Esophagus muscularis mucosa (tissue), 4 donors: Measurements from ENCODE around the gene PIGZ. TPM values are rescaled to one million over a fixed set of nuclear protein-coding genes. Genes with fewer than 3 reads are reported as not detected.

Source experiments
- DNase-seq: peaks from one replicate; pipeline ENCODE4 v3.0.0-alpha.2; 2017; ENCODE audit errors: extremely low spot score
- H3K27ac ChIP-seq, 4 donors: fragments of 200-600 bp; sonication (generic); replicated peaks in 1 of 4; 1 replicate in 3 of 4; 2 replicates in 1 of 4; pipeline ENCODE4 v1.5.1; 2016 to 2019; ENCODE audit warnings: mild to moderate bottlenecking in 1 of 4
- H3K27me3 ChIP-seq, 4 donors: fragments of 200-600 bp; sonication (generic); one replicate each; pipeline versions ENCODE4 v1.5.1 to v1.6.0; 2016 to 2019
- H3K36me3 ChIP-seq, 4 donors: fragments of 200-600 bp; sonication (generic); one replicate each; pipeline ENCODE4 v1.5.1; 2016 to 2019
- H3K4me1 ChIP-seq, 4 donors: fragments of 200-600 bp; sonication (generic); one replicate each; pipeline ENCODE4 v1.5.1; 2016 to 2019
- H3K4me3 ChIP-seq, 4 donors: fragments of 200-600 bp; sonication (generic); 1 replicate in 2 of 4; 2 replicates in 2 of 4; pipeline ENCODE4 v1.5.1; 2016 to 2019; ENCODE audit warnings: mild to moderate bottlenecking in 4 of 4, moderate library complexity in 1 of 4
- H3K9me3 ChIP-seq, 4 donors: fragments of 200-600 bp; sonication (generic); 1 replicate in 3 of 4; 2 replicates in 1 of 4; pipeline ENCODE4 v1.5.1; 2016 to 2019
- CTCF ChIP-seq, 3 experiments: fragments of 200-600 bp in 2 of 3; fragments of 450-650 bp in 1 of 3; sonication (generic) in 2 of 3; IDR thresholded peaks; one replicate each; pipeline ENCODE4 v1.5.1; 2017 to 2019; ENCODE audit warnings: antibody characterized with exemption in 3 of 3, mild to moderate bottlenecking in 2 of 3, moderate library complexity in 1 of 3
- EP300 ChIP-seq: sonication (generic); formaldehyde crosslinking; IDR thresholded peaks from one replicate; pipeline ENCODE4 v1.6.1; 2017; ENCODE audit warnings: antibody characterized with exemption
- POLR2A ChIP-seq: fragments of 450-650 bp; IDR thresholded peaks from one replicate; pipeline ENCODE4 v1.6.1; 2017; ENCODE audit warnings: antibody characterized with exemption, moderate library complexity, mild to moderate bottlenecking, low read depth
- POLR2AphosphoS5 ChIP-seq, 2 donors: sonication (generic); formaldehyde crosslinking; IDR thresholded peaks; one replicate each; pipeline ENCODE4 v1.6.1; 2017; ENCODE audit warnings: antibody characterized with exemption in 2 of 2
- WGBS: methylation state at CpG from one replicate; pipeline ENCODE4 v1.1.5; 2018; 5-methylcytosine and 5-hydroxymethylcytosine counted together
- intact Hi-C: fragments of 100-400 bp; cut with DNase I; formaldehyde crosslinking; loops from one replicate; pipeline ENCODE4 v1.15.1; 2023
- total RNA-seq, 4 donors: library from RNA; depleted of rRNA; stranded (reverse); fragments of >200 nt; gene quantifications; one replicate each; pipeline versions ENCODE4 v1.1.0 to v1.2.1, GENCODE V29; 2016

PIGZ gene
- total RNA-seq, 4 donors from 2014 or later = 12.9 to 18.2 (median 15.4) TPM

DNA sequence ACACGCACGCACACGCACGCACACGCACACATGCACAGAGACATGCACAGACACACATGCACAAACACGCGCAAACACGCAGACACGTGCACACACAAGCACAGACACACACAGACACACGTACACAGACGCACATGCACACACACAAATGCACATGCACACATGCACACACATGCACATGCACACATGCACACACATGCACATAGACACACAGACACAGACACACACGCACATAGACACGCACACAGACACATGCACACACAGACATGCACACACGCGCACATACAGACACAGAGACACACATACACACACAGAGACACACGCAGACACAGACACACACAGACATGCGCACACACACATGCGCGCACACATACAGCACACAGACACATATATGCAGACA lies 26.4 kb upstream of the PIGZ start:
- H3K9me3 ChIP-seq = no peaks in the 10 kb centered on the region
- no peaks in the 10 kb centered on the region for H3K36me3 ChIP-seq
- no peaks in the 10 kb centered on the region for H3K27me3 ChIP-seq
- no peak overlapping the region for H3K4me3 ChIP-seq
- H3K27ac ChIP-seq = no peak overlapping the region
- no peaks in the 10 kb centered on the region for H3K4me1 ChIP-seq
- DNase-seq = no peak
- 86% methylated on average over 19 of the region's 19 CpGs for WGBS
- intact Hi-C loops = no loop called here
- no peak for TF ChIP-seq POLR2A
- no peak for TF ChIP-seq EP300
- TF ChIP-seq POLR2AphosphoS5 (IDR thresholded peaks at IDR 0.05) = no peak

GRCh38 chr3:196994056-196994455 lies 25.4 kb upstream of the PIGZ start:
- intact Hi-C loops = no loop called here
- no peak overlapping the region for H3K4me3 ChIP-seq
- H3K36me3 ChIP-seq = no peaks in the 10 kb centered on the region
- H3K27me3 ChIP-seq = peaks cover 0 to 1% (median 0%) of the 10 kb centered on the region in 4 donors
- WGBS = 77% methylated on average over 14 of the region's 16 CpGs
- H3K27ac ChIP-seq = no peak overlapping the region
- H3K4me1 ChIP-seq = no peaks in the 10 kb centered on the region
- H3K9me3 ChIP-seq = no peaks in the 10 kb centered on the region
- no peak for DNase-seq
- TF ChIP-seq EP300 = no peak
- no peak for TF ChIP-seq CTCF (IDR thresholded peaks at IDR 0.05)
- no peak for TF ChIP-seq POLR2A
- no peak for TF ChIP-seq POLR2AphosphoS5 (IDR thresholded peaks at IDR 0.05)

DNA sequence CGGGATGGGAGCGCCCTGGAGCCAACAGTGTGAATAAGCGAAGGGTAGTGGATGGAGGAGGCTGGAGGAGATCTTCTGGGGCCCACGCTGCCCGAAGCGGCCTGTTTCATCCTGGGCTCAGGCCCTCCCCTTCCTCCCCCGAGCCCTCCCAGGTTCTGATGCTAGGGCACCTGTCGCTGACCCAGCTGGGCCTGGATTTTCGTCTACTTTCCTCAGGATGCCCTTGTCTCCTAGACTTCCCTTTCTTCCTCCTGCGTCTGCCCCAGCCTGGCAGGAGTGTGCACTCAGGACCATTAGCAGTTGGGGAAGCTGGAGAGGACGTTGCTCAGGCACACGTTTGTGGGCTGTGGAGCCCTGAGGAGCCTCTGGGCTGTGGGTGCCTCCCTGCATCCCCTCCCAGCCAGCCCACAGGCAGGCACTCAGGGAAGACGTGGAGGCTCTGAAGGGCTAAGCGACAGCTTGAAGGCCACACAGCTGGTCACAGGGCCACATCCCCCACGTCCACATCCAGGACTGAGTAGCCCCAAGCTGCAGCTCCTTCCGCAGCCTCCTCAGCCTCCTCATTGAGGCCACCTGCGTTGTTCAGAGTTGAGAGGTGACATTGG lies 23.9 kb upstream of the PIGZ start:
- Histone ChIP-seq H3K36me3 (no peaks in the 10 kb centered on the region), H3K27me3 (peaks cover 0 to 12% (median 0%) of the 10 kb centered on the region in 4 donors), H3K4me3 (no peak overlapping the region), H3K27ac (no peak overlapping the region), H3K4me1 (peaks cover 0 to 3% (median 0%) of the 10 kb centered on the region in 4 donors), H3K9me3 (no peaks in the 10 kb centered on the region)
- TF ChIP-seq POLR2AphosphoS5 (IDR thresholded peaks at IDR 0.05) = no peak
- no peak for TF ChIP-seq POLR2A
- no peak for TF ChIP-seq EP300
- 93% methylated on average over 17 of the region's 17 CpGs for WGBS
- intact Hi-C loops = no loop called here
- DNase-seq = no peak

DNA sequence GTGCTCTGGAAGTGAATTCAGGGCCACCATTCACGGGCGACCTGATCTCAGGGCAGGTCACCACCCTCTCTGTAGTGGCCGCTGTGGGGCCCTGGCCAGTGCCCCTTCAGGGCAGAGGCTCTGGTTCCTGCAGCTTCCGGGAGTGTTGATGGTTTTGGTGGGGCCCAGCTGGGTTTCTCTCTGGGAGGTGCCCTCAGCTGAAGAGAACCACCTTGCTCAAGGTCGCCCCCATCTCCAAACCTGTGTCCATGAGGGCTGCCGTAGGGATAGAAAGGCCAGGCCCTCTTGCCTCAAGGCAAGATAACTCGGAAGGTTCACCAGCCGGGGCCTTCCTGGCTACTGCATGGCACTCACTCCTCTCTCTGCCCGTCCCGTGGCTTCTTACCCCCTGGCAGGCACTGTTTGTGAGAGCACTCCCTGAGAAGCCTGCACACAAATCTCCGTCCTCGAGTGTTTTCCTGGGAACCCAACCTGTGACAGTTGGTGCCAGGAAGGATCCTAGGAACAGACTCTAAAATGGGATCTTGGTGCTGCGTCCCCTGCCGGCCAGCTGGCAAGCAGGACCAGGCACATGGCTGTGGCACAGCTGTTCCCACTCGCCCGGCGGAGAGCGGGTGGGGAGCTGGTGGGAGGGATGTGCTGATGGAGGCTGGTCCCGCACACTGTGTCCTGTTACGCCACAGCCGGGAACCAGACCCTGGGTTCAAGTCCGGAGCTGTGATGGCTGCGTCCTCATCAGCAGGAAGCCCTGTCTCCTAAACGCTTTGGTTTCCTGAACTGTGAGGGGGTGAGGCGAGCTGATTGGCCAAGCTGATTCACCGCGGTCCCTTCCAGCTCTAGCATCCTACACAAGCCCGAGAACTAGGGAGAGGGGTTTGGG lies 23.2 kb upstream of the PIGZ start:
- H3K9me3 ChIP-seq = no peaks in the 10 kb centered on the region
- H3K36me3 ChIP-seq = no peaks in the 10 kb centered on the region
- no peak for TF ChIP-seq POLR2AphosphoS5 (IDR thresholded peaks at IDR 0.05)
- no peak for TF ChIP-seq EP300
- TF ChIP-seq CTCF (IDR thresholded peaks at IDR 0.05) = no peak
- TF ChIP-seq POLR2A = no peak
- WGBS = 86% methylated on average over 21 of the region's 28 CpGs
- H3K4me1 ChIP-seq = peaks cover 0 to 3% (median 0%) of the 10 kb centered on the region in 4 donors
- no peak overlapping the region for H3K27ac ChIP-seq
- DNase-seq = no peak
- intact Hi-C loops = no loop called here
- H3K4me3 ChIP-seq = no peak overlapping the region
- peaks cover 0 to 15% (median 0%) of the 10 kb centered on the region in 4 donors for H3K27me3 ChIP-seq

- Histone ChIP-seq H3K27me3 (peaks cover 0 to 20% (median 0%) of the 10 kb centered on the region in 4 donors), H3K9me3 (no peaks in the 10 kb centered on the region), H3K36me3 (no peaks in the 10 kb centered on the region), H3K4me3 (no peak overlapping the region), H3K4me1 (peaks cover 0 to 3% (median 0%) of the 10 kb centered on the region in 4 donors), H3K27ac (no peak overlapping the region)
- no peak for DNase-seq
- TF ChIP-seq EP300 (no peak), POLR2A (no peak), CTCF (IDR thresholded peaks at IDR 0.05) (no peak), POLR2AphosphoS5 (IDR thresholded peaks at IDR 0.05) (no peak)
- intact Hi-C loops = no loop called here
- 86% methylated on average over 8 of the region's 10 CpGs for WGBS
Observed at GRCh38 chr3:196990601-196991007, 22.0 kb upstream of the PIGZ start.
